ENCODE data around the gene SLC6A6.

DNA sequence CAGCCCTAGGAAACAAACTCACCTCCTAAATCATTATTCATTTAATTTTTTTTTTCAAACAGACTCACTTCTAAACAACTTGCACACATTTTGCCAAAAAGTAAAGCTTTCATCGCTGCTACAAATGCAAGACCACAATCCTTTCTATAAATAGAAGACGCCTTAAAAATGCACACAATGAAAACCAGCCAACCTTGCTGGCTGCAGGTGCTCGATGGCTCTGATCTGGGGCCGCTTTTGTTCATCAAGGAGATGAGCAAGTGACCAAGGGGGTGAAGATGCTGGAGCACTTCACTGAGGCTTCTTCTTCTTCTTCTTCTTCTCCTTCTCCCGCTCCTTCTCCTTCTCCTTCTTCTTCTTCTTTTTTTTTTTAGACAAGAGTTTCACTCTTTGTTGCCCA lies 12.7 kb upstream of the SLC6A6 start:
- TF ChIP-seq, protein P1, sequence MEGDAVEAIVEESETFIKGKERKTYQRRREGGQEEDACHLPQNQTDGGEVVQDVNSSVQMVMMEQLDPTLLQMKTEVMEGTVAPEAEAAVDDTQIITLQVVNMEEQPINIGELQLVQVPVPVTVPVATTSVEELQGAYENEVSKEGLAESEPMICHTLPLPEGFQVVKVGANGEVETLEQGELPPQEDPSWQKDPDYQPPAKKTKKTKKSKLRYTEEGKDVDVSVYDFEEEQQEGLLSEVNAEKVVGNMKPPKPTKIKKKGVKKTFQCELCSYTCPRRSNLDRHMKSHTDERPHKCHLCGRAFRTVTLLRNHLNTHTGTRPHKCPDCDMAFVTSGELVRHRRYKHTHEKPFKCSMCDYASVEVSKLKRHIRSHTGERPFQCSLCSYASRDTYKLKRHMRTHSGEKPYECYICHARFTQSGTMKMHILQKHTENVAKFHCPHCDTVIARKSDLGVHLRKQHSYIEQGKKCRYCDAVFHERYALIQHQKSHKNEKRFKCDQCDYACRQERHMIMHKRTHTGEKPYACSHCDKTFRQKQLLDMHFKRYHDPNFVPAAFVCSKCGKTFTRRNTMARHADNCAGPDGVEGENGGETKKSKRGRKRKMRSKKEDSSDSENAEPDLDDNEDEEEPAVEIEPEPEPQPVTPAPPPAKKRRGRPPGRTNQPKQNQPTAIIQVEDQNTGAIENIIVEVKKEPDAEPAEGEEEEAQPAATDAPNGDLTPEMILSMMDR (IDR thresholded peaks at IDR 0.05): no peak
- TF ChIP-seq POLR2A (IDR thresholded peaks at IDR 0.05): no peak

Data from lower leg skin (tissue), 3 donors.